Activated CD8-positive, alpha-beta T cell treated with anti-CD3 and anti-CD28 coated beads for 36 hours (primary cell): ENCODE measurements around the gene CTBP2. TPM values are rescaled to one million over a fixed set of nuclear protein-coding genes. Genes with fewer than 3 reads are reported as not detected.
"Not testable (repeated sequence)": the region's sequence is repeated elsewhere in the genome, so short reads cannot be mapped to it uniquely, and the experiment has no call there.

ENCODE experiments used
- ATAC-seq: fragments of 200-7000 bp; cut with Tn5 transposase; one replicate; pipeline ENCODE4 v1.10.0; 2021; ENCODE audit warnings: mild to moderate bottlenecking, moderate library complexity
- CTCF ChIA-PET: fragments of 350-600 bp; sonication (Branson Sonifier 250); formaldehyde crosslinking; loops from one replicate; lab custom pipeline; 2021; ENCODE audit warnings: antibody characterized with exemption; lab: Charles Lee
- POLR2A ChIA-PET: fragments of 350-600 bp; sonication (Branson Sonifier 250); formaldehyde crosslinking; loops from one replicate; lab custom pipeline; 2021; ENCODE audit warnings: antibody characterized with exemption; lab: Charles Lee
- DNase-seq: peaks from one replicate; pipeline ENCODE4 v3.0.0-alpha.2; 2020
- H3K27ac Mint-ChIP-seq: one replicate; pipeline ENCODE4 v1.8.0; 2021; ENCODE audit warnings: mild to moderate bottlenecking, mixed read lengths
- H3K27me3 Mint-ChIP-seq: one replicate; pipeline ENCODE4 v1.8.0; 2021; ENCODE audit warnings: mixed read lengths
- H3K36me3 Mint-ChIP-seq: one replicate; pipeline ENCODE4 v1.8.0; 2021; ENCODE audit warnings: low read depth, mixed read lengths
- H3K4me1 Mint-ChIP-seq: one replicate; pipeline ENCODE4 v1.8.0; 2021; ENCODE audit warnings: low read depth, mixed read lengths
- H3K4me3 Mint-ChIP-seq: one replicate; pipeline ENCODE4 v1.8.0; 2021; ENCODE audit warnings: mild to moderate bottlenecking, moderate library complexity, mixed read lengths
- H3K9me3 Mint-ChIP-seq: one replicate; pipeline ENCODE4 v1.8.0; 2021; ENCODE audit warnings: mixed read lengths
- CTCF ChIP-seq: fragments of 200-600 bp; IDR thresholded peaks from one replicate; pipeline ENCODE4 v1.8.0; 2022; ENCODE audit warnings: antibody characterized with exemption, mild to moderate bottlenecking
- intact Hi-C: fragments of 100-400 bp; cut with micrococcal nuclease; formaldehyde crosslinking; loops from one replicate; pipeline ENCODE4 v1.10.0; 2022
- total RNA-seq, 2 experiments: library from RNA; stranded (reverse); gene quantifications; one replicate each; pipeline ENCODE4 v1.2.3, GENCODE V29; 2021

Gene CTBP2
- total RNA-seq, 2 experiments from 2014 or later = 0.60 to 0.88 TPM

DNA sequence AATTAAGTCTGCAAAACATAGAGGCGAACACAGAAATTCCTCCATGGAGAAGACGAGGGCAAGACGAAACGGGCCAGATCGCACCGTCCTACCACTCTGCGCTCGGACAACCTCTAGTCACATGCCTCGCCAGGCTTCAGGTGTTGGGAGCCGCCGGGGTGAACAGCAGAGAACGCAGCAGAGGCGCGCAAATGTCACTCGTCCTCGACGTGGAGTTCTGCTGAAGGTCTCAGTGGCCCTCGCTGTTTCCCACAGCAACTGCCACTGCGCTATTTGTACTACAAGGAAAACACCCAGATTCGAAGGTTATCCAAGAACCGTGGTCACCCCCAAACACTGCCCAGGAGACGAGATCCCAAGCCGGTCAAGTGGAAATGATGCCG is 9.2 kb downstream of the CTBP2 start:
- DNase-seq (no peak), ATAC-seq (no peak)
- intact Hi-C loops = no loop called here
- Mint-ChIP-seq H3K27me3 (peaks cover 67% of the 10 kb centered on the region), H3K4me1 (no peaks in the 10 kb centered on the region), H3K9me3 (no peaks in the 10 kb centered on the region), H3K4me3 (no peak overlapping the region), H3K36me3 (no peaks in the 10 kb centered on the region), H3K27ac (no peak overlapping the region)
- no peak for TF ChIP-seq CTCF
- ChIA-PET POLR2A (no interaction called here), CTCF (no interaction called here)

- H3K4me3 Mint-ChIP-seq, ATAC-seq, intact Hi-C loops, CTCF ChIA-PET, H3K36me3 Mint-ChIP-seq, POLR2A ChIA-PET, H3K4me1 Mint-ChIP-seq, H3K27ac Mint-ChIP-seq, DNase-seq, H3K9me3 Mint-ChIP-seq: not testable (repeated sequence)
- H3K27me3 Mint-ChIP-seq = peaks cover 62% of the 10 kb centered on the region
Measured at GRCh38 chr10:125150376-125151083, 9.8 kb downstream of the CTBP2 start.

GRCh38 chr10:125149680-125150047 is 10.7 kb downstream of the CTBP2 start:
- ChIA-PET CTCF (interaction anchor here (0.5 kb wide), 1 partner anchor 720 kb away, joined by 3 read pairs; no protein-coding TSS in a partner anchor), POLR2A (no interaction called here)
- ATAC-seq (no peak), DNase-seq (no peak)
- Mint-ChIP-seq H3K27ac (no peak overlapping the region), H3K36me3 (no peaks in the 10 kb centered on the region), H3K9me3 (no peaks in the 10 kb centered on the region), H3K4me3 (no peak overlapping the region), H3K27me3 (peaks cover 59% of the 10 kb centered on the region), H3K4me1 (no peaks in the 10 kb centered on the region)
- TF ChIP-seq CTCF = no peak
- intact Hi-C loops = no loop called here

GRCh38 chr10:125149036-125149679 is 11.2 kb downstream of the CTBP2 start:
- Mint-ChIP-seq H3K27ac (no peak overlapping the region), H3K27me3 (peaks cover 55% of the 10 kb centered on the region), H3K4me3 (no peak overlapping the region), H3K4me1 (no peaks in the 10 kb centered on the region), H3K36me3 (no peaks in the 10 kb centered on the region), H3K9me3 (no peaks in the 10 kb centered on the region)
- intact Hi-C loops = no loop called here
- TF ChIP-seq CTCF = no peak
- no peak for ATAC-seq
- POLR2A ChIA-PET = no interaction called here
- CTCF ChIA-PET = interaction anchor here (0.5 kb wide), 1 partner anchor 720 kb away, joined by 3 read pairs; no protein-coding TSS in a partner anchor
- DNase-seq = no peak

- no peak overlapping the region for H3K27ac Mint-ChIP-seq
- ChIA-PET CTCF (no interaction called here), POLR2A (no interaction called here)
- DNase-seq = no peak
- H3K4me1 Mint-ChIP-seq = no peaks in the 10 kb centered on the region
- peaks cover 50% of the 10 kb centered on the region for H3K27me3 Mint-ChIP-seq
- no peak overlapping the region for H3K4me3 Mint-ChIP-seq
- no peak for ATAC-seq
- H3K9me3 Mint-ChIP-seq = no peaks in the 10 kb centered on the region
- intact Hi-C loops = no loop called here
- H3K36me3 Mint-ChIP-seq = no peaks in the 10 kb centered on the region
- no peak for TF ChIP-seq CTCF
Measured at GRCh38 chr10:125148528-125148927, 11.8 kb downstream of the CTBP2 start.
